Sigmoid colon (tissue), 7 donors: Measurements from ENCODE around the gene RNF7. TPM values are rescaled to one million over a fixed set of nuclear protein-coding genes. Genes with fewer than 3 reads are reported as not detected.

Experiments used
- DNase-seq: peaks from one replicate; pipeline ENCODE4 v3.0.0-alpha.2; 2019
- H3K27ac ChIP-seq, 4 donors: fragments of 200-600 bp; sonication (generic); one replicate each; pipeline ENCODE4 v1.5.1; 2016 to 2019; ENCODE audit warnings: mild to moderate bottlenecking in 1 of 4
- H3K27me3 ChIP-seq, 3 donors: fragments of 200-600 bp; sonication (generic); one replicate each; pipeline ENCODE4 v1.5.1; 2019; ENCODE audit warnings: mild to moderate bottlenecking in 1 of 3
- H3K36me3 ChIP-seq, 4 donors: fragments of 200-600 bp; sonication (generic); one replicate each; pipeline ENCODE4 v1.5.1; 2016 to 2019
- H3K4me1 ChIP-seq, 4 donors: fragments of 200-600 bp; sonication (generic); one replicate each; pipeline ENCODE4 v1.5.1; 2017 to 2019
- H3K4me3 ChIP-seq, 4 donors: fragments of 200-600 bp; sonication (generic); one replicate each; pipeline ENCODE4 v1.5.1; 2017 to 2019; ENCODE audit warnings: mild to moderate bottlenecking in 2 of 4, moderate library complexity in 1 of 4
- H3K9me3 ChIP-seq, 4 donors: fragments of 200-600 bp in 3 of 4; sonication (generic) in 3 of 4; one replicate each; pipeline versions ENCODE4 v1.5.1 to v1.6.1; 2013 to 2019
- CTCF ChIP-seq, 4 experiments: fragments of 450-650 bp in 3 of 4; fragments of 200-600 bp in 1 of 4; IDR thresholded peaks; one replicate each; pipeline ENCODE4 v1.5.1; 2016 to 2019; ENCODE audit warnings: antibody characterized with exemption in 4 of 4, mild to moderate bottlenecking in 3 of 4, moderate library complexity in 2 of 4
- EP300 ChIP-seq, 4 donors: sonication (generic); formaldehyde crosslinking; IDR thresholded peaks; one replicate each; pipeline ENCODE4 v1.6.1; 2017; ENCODE audit warnings: antibody characterized with exemption in 4 of 4
- POLR2A ChIP-seq, 2 donors: fragments of 450-650 bp; IDR thresholded peaks; one replicate each; pipeline ENCODE4 v1.6.1; 2016; ENCODE audit warnings: antibody characterized with exemption in 2 of 2, mild to moderate bottlenecking in 2 of 2, moderate library complexity in 2 of 2
- POLR2AphosphoS5 ChIP-seq, 4 donors: sonication (generic); formaldehyde crosslinking; IDR thresholded peaks; one replicate each; pipeline ENCODE4 v1.6.1; 2017; ENCODE audit warnings: antibody characterized with exemption in 4 of 4
- WGBS, 2 donors: extraction: QIAGEN DNeasy Blood & Tissue Kit; methylation state at CpG; one replicate each; pipeline ENCODE4 v1.1.7; 2013; 5-methylcytosine and 5-hydroxymethylcytosine counted together
- intact Hi-C: fragments of 100-400 bp; cut with DNase I; formaldehyde crosslinking; loops from one replicate; pipeline ENCODE4 v1.15.1; 2023
- polyA plus RNA-seq, 3 donors: library from polyadenylated mRNA; stranded (reverse); fragments of 200-250 nt; gene quantifications; one replicate each; pipeline ENCODE4 v1.2.3, GENCODE V29; 2013
- total RNA-seq, 4 donors: library from RNA; depleted of rRNA; stranded (reverse); fragments of >200 nt; gene quantifications; one replicate each; pipeline ENCODE4 v1.1.0, GENCODE V29; 2016
- donor health status: healthy with polysubstance abuse.
- donor health status: Bipolar disorder and iron deficiency.
- donor health status: healthy.

RNF7 gene
- total and polyA plus RNA-seq, 7 donors: 87.2 to 292 (median 139) TPM

GRCh38 chr3:141764465-141764864, 26.4 kb downstream of the RNF7 start:
- Histone ChIP-seq H3K9me3 (no peaks in the 10 kb centered on the region), H3K27ac (no peak overlapping the region), H3K4me3 (no peak overlapping the region), H3K4me1 (no peaks in the 10 kb centered on the region), H3K27me3 (no peaks in the 10 kb centered on the region), H3K36me3 (no peaks in the 10 kb centered on the region)
- DNase-seq: no peak
- intact Hi-C loops: no loop called here
- WGBS, 2 donors: 94 to 95% methylated on average over 1 of the region's 1 CpG
- no peak for TF ChIP-seq POLR2AphosphoS5 (IDR thresholded peaks at IDR 0.05)
- TF ChIP-seq CTCF (IDR thresholded peaks at IDR 0.05): no peak
- no peak for TF ChIP-seq POLR2A (IDR thresholded peaks at IDR 0.05)
- TF ChIP-seq EP300 (IDR thresholded peaks at IDR 0.05): no peak

- Histone ChIP-seq H3K36me3 (no peaks in the 10 kb centered on the region), H3K4me1 (no peaks in the 10 kb centered on the region), H3K4me3 (no peak overlapping the region), H3K27me3 (no peaks in the 10 kb centered on the region), H3K9me3 (no peaks in the 10 kb centered on the region), H3K27ac (no peak overlapping the region)
- TF ChIP-seq POLR2AphosphoS5 (IDR thresholded peaks at IDR 0.05) (no peak), POLR2A (IDR thresholded peaks at IDR 0.05) (no peak), CTCF (IDR thresholded peaks at IDR 0.05) (no peak), EP300 (IDR thresholded peaks at IDR 0.05) (no peak)
- DNase-seq: no peak
- WGBS, 2 donors: 85% methylated on average over 2 of the region's 2 CpGs
- intact Hi-C loops: no loop called here
These were observed 26.9 kb downstream of the RNF7 start for GRCh38 chr3:141764986-141765385.

GRCh38 chr3:141767066-141767465, 29.0 kb downstream of the RNF7 start:
- Histone ChIP-seq H3K27ac (no peak overlapping the region), H3K36me3 (no peaks in the 10 kb centered on the region), H3K9me3 (no peaks in the 10 kb centered on the region), H3K4me1 (no peaks in the 10 kb centered on the region), H3K4me3 (no peak overlapping the region), H3K27me3 (no peaks in the 10 kb centered on the region)
- TF ChIP-seq EP300 (IDR thresholded peaks at IDR 0.05) (no peak), CTCF (IDR thresholded peaks at IDR 0.05) (no peak), POLR2A (IDR thresholded peaks at IDR 0.05) (no peak), POLR2AphosphoS5 (IDR thresholded peaks at IDR 0.05) (no peak)
- no peak for DNase-seq
- 80 to 94% methylated on average over 2 of the region's 2 CpGs for WGBS, 2 donors
- intact Hi-C loops: no loop called here

- TF ChIP-seq POLR2AphosphoS5 (IDR thresholded peaks at IDR 0.05) (no peak), EP300 (IDR thresholded peaks at IDR 0.05) (no peak), POLR2A (IDR thresholded peaks at IDR 0.05) (no peak), CTCF (IDR thresholded peaks at IDR 0.05) (no peak)
- Histone ChIP-seq H3K4me1 (no peaks in the 10 kb centered on the region), H3K9me3 (no peaks in the 10 kb centered on the region), H3K36me3 (no peaks in the 10 kb centered on the region), H3K4me3 (no peak overlapping the region), H3K27ac (no peak overlapping the region), H3K27me3 (no peaks in the 10 kb centered on the region)
- 56 to 72% methylated on average over 6 of the region's 6 CpGs for WGBS, 2 donors
- DNase-seq: no peak
- intact Hi-C loops: no loop called here
These were observed 31.3 kb downstream of the RNF7 start for GRCh38 chr3:141769221-141769894.

GRCh38 chr3:141773676-141774075, 35.6 kb downstream of the RNF7 start:
- no peaks in the 10 kb centered on the region for H3K9me3 ChIP-seq
- H3K27ac ChIP-seq: no peak overlapping the region
- WGBS, 2 donors: 95 to 96% methylated on average over 6 of the region's 6 CpGs
- intact Hi-C loops: no loop called here
- H3K36me3 ChIP-seq: no peaks in the 10 kb centered on the region
- no peak overlapping the region for H3K4me3 ChIP-seq
- no peaks in the 10 kb centered on the region for H3K4me1 ChIP-seq
- TF ChIP-seq EP300 (IDR thresholded peaks at IDR 0.05) (no peak), POLR2AphosphoS5 (IDR thresholded peaks at IDR 0.05) (no peak), CTCF (IDR thresholded peaks at IDR 0.05) (no peak), POLR2A (IDR thresholded peaks at IDR 0.05) (no peak)
- no peak for DNase-seq
- H3K27me3 ChIP-seq: no peaks in the 10 kb centered on the region
